Stimulated activated CD8-positive, alpha-beta memory T cell treated with anti-CD3 and anti-CD28 coated beads, Interleukin-4, amount 100 ng/mL, for 4 hours (primary cell): ENCODE results near the gene KCNJ12.
"Not testable (repeated sequence)": the region's sequence is repeated elsewhere in the genome, so short reads cannot be mapped to it uniquely, and the experiment has no call there.

Experiments used
- DNase-seq, 2 donors: peaks; one replicate each; pipeline ENCODE4 v3.0.0-alpha.2; 2020; ENCODE audit warnings: low read depth in 2 of 2, low spot score in 1 of 2

The KCNJ12 gene

DNA sequence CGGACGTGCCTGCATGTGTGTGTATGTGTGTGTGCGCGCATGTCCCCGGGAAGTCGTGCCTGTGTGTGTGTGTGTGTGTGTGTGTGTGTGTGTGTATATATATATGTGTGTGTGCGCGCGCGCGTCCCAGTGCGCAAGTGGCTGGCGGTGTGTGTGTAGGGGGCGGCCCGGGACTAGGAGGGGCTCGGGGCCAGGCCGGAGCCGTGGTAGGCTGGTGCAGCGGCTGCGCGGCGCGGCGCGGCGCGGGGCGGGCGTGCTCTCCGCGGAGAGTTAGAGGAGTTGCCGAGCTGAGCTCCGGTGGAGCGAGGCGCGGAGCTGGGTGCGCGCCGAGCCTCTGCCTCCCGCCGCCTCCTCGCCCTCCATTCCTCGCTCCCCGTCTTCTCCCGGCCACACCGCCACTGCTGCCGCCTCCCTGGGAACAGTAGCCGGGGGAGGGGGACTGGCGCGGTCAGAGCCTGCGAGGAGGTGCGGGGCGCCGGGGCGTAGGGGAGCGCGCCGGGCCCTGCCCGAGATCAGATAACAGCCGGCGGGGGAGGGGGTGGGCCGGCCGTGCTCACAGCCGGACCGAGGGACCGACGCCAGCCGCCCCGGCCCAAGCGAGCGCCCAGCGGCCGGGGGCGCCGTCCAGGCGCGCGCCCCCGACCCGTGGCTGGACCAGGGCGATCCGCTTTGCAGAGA lies at the start of gene KCNJ12:
Gene KCNJ12 (plus strand): TSS at position 277 of the 678 bp plus-strand sequence. CDS start 38,986 bp downstream, outside the sequence.
- DNase-seq, result no peak

DNA sequence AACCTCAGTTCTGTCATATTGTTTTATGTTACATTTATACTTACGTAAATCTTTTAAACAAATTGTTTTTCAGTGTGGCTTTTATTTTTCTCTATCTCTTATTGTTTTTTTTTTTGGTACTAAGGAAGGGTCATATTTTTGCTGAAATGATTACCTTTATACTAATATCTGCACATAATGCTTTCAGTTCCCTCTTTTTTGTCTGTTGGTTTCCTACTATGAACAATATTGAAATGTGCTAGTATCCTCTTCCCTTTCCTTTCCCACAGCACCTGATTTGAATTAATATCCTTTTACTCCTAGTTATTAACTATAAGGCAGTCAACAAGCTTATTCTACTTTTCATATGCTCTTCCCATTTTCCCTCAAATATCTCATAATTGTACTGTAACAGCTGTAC lies 48.2 kb upstream of the KCNJ12 start:
- DNase-seq, result not testable (repeated sequence)

DNA sequence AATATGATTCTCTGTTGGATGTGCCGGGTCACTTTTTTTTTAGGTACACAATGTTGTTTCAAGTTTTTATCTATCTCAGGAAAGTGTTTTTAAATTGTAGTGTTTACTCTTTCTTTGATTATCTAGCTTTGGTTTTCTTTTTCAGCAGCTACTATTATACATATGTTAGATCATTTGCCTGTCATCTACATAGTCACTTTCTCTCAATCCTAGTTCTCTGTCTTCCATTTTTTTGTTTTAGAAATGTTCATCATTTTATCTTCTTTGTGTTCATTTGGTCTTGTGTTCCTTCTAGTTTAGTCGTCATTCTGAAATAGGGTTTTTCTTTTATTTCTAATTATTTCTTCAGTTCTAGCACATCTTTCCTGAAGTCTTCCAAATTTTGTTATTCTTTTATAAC lies 47.4 kb upstream of the KCNJ12 start:
- not testable (repeated sequence) for DNase-seq

DNA sequence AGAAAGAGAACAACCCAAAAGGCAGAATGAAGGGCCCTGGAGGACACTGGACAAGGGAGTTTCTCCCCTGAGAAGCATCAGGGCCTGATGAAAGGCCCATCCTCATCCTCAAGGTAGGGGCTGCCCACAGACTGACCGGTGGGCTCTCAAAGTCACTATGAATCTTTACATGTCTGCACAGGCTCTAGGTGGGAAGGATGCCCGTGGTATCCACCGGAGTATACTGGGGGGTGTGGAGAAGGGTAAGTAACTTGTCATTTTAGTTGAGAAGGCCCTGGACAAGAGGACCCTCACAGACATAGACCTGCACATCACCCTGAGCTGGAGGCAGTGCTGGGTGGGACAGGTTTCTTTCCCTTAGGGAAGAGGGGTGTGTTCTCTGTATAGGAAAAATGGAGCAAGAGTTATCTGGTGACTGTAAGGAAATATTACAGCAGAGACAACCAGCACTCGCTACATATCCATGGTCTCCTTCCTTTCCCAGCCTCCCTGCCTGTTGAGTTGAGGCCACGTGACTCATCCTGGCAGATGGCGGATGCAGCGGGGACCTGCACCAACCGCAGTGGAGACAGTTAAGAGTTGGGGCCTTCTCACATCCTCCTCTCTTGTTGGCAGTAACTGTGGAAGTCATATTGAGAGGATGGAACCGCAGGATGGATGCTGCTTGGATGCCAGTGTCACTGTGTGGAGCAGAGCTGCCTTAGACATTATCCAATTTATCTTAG lies 45.6 kb upstream of the KCNJ12 start:
- no peak for DNase-seq

DNA sequence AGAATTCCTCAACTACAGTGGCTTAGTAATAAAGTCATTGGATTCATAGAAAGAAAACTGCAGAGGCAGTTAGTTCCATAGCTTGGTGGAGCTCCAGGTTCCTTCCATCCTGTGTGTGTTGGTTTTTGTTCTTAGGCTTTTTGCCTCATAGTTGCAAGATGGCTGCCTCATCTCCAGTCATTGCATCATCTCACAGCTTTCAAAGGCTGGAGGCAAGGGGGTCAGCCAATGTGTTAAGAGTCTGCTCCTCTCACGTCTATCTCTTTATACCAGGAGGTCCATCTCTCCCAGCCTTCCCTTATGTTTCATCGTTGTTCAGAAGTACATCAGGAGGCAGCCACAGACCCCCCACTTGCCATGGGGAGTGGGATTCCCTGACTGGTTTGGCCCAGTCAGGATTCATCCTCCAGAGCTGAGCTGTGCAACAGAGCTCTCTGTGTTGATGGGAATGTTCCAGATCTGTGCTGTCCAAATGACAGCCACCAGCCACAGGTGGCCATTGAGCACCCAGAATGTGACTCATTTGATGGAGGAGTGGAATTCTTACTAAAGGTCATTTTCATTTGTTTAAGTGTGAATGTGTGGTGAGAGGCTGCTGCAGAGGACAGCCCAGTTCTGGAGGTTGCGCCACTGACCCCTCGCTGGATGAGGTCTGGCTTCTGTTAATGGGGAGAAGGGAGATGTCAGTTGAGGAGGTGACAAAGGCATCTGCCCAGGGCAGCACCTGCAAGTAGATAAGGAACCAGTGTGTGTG lies 39.4 kb upstream of the KCNJ12 start:
- DNase-seq, result not testable (repeated sequence)

DNA sequence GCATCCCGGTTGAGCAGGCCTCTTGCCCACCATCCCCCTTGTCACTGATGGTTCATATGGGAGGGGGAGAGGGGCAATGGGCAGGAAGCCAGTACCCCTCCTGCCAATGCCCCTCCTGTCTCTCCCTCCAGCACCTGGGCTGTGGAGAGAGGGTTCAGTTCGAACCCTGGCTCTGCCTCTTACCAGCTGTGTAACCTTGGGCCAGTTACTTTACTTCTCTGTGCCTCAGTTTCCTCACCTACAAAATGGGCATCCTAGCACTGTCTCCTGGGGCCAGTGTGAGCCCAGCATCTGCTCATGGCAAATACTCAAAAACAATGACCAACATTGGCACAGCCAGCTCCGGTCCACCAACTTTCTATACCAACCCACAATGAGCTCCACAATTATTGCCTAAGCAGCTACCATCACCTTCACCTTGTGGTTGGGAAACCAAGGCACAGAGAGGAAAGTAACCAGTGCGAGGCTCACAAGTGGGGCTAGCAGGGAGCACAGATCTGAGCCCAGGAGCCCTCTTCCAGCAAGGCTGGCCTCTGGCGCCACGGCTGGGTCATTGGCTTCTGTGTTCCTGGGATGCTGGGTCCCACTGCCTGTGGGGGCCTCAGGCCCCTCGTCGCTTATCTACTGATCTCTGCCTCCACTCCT lies 38.1 kb upstream of the KCNJ12 start:
- DNase-seq, result not testable (repeated sequence)

DNA sequence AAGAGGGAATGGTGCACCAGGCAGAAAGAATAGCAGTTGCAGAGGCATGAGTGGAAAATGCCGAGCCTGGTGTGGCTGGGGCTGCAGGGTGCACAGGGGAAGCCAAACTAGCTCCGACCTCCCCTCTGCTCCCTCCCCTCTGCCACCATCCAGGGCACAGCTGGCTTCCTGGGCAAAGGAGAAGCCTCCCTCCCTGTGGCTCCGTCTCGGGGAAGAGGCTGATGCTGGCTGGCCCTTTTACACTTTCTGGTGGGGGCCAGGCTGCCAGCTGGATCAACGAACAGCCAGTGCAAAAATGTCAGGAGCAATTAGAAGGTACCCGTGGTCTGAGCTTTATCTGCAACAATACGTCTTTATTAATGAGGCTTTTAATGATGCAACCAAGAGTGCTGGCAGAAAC lies 37.1 kb upstream of the KCNJ12 start:
- no peak for DNase-seq

DNA sequence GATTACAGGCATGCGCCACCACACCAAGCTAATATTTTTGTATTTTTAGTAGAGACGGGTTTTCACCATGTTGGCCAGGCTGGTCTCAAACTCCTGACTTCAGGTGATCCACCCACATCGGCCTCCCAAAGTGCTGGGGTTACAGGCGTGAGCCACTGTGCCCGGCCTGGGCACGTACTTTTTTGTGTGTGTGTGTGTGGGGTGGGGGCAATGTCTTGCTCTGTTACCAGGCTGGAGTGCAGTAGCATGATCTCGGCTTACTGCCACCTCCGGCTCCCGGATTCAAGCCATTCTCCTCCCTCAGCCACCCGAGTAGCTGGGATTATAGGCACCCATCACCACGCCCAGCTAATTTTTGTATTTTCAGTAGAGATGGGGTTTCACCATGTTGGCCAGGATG lies 36.6 kb upstream of the KCNJ12 start:
- DNase-seq, result not testable (repeated sequence)

DNA sequence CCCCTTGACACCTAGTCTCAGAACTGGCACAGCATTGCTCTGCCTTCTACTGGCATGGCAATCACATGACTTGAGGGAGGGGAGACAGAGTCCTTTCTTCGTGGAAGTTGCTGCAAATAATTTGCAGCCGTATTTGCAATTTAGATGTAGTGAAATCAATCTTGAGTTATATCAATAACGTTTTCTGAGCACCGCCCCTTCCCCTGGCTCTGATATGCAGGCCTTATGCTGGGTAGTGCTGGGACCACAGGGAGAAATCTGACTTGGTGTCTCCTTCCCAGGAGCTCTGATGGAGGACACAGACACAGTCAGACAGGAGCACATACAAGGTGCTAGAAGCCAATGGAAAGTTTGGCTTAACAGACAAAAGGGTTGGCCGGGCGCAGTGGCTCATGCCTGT lies 35.8 kb upstream of the KCNJ12 start:
- not testable (repeated sequence) for DNase-seq

DNA sequence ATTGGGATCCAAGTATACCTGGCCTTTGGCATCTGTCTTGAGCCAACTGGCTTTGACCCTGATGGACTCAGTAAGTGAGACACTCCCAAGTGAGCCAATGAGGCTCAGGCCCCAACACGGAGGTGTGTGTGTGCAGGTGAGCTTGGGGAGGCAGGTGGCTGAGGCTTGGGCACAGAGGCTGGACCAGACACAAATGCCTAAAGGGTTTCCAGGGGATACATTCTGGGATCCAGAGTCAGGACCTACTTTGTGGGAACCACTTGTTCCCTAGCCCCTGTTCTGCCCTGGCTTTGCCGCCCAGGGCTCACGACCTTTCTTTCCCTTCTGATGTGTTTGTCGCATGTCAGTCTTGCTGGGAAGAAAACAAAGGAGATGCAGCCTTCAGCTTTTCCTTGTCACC lies 34.9 kb upstream of the KCNJ12 start:
- DNase-seq, result not testable (repeated sequence)

DNA sequence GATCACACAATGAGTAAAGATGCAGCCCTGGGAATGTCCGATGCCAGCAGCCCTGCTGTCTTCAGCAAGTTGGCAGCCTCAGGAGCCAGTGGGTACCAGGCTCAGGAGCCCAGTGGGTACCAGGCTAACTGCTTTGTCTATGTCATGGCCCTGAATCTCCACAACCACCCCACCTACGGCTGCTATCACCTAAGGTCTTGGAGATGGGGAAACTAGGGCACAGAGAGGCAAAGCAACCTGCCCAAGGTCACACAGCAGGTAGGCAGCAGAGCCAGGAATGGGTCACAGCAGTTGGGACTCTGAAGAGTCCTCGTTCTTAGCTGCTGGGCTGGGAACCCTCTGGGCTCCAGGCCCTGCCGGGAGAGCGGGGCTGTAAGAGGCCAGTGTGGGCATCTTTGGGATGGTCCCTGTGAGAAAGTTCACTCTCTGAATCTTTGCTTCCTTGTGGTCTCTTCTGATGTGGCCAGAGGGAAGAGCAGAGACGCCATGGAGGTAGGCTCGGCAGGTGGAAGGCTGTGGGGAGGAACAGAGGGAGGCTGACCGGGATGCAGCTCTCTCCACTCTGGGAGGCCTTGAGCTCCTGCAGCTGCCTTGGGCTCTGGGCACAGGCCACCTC lies 34.1 kb upstream of the KCNJ12 start:
- DNase-seq, result not testable (repeated sequence)

DNA sequence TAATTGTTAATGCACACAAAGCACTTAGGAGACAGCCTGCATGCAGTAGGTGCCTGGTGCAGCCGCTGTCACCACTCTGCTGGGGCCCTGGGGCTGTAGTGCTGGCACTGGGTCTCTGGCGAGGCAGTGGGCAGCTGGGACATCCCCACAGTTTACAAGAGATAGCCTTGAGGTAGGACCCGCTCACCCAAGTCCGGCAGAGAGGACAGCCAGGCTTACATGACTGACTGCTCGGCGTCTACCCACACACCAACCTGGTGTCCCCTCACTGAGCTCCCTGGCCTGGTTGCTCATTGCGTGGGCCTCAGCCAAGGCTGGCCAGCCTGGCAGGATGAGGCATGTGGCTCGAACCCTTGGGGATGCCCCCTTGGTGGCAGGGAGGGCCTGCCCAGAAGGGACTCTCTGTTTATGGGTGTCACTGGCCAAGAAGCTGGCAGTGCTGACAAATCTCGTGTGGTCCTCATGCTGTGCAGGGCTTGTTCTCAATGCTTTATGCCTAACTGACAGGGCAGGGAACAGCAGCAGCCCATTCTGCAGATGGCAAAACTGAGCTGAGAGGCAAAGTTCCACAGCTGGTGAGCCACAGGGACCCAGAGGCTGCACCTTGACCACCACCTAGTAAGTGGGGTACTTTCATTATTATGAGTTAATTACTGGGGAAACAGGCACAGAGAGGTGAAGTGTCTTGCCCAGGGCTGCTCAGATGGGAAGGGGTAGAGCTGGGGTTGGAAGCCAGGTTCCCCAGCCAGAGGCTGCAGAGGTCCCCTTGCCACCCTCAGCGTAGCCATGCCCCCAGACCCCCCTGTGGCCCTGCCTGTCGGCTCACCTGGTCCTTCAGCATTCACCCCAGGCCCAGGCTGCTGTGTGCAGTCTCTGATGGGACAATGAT lies 32.9 kb upstream of the KCNJ12 start:
- not testable (repeated sequence) for DNase-seq

DNA sequence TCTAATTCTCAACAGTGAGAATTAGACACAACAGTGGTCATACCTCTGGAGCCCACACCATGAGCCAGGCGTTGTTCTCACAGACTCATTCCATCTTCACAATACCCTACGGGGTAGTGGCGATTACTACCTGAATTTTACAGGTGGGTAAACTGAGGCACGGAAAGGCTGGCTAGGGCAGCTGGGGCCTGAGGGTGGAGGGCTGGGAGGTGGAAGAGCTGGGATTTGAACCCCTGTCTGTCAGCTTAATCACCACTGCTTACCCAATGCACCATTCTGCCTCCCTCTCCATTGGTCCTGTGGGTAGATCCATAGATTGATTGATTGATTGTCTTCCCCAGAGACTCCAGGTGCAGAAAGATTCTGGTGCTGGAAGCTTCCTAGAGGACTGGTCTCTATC lies 31.4 kb upstream of the KCNJ12 start:
- not testable (repeated sequence) for DNase-seq

DNA sequence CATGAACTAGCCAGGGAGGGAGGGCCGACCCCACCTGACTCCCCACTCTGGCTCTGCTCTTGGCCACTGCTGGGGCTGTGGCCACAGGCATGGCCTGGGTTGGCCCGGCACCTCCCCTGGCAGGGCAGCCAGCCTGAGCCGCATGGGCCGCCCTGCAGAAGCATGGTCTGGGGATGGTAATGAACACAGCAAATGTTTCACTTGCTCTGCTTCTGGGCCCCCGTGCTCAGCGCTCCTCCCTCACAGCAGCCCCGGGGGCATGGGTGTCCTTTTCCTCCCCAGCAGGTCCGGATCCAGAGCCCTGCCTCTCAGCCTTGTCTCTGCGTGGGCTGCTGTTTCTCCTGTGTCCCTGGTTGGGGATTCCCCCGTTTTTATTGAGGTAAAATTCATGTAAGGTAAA lies 30.9 kb upstream of the KCNJ12 start:
- no peak for DNase-seq

DNA sequence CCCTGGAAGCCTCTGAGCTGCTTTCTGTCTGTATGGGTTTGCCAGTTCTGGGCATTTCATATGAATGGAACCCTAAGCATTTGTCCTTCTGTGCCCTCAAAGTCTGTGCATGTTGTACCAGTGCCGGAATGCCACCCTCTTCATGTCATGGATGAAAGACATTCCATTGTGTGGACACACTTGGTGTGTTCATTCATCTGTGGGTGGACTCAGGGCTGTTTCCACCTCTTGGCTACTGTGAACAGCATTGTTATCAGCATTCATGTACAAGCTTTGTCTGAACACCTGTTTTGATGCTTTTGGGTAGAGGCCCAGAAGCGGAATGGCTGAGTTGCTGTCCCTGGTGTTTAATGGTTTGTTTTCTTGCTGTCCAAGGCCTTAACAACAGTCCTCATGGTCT lies 30.1 kb upstream of the KCNJ12 start:
- DNase-seq, result not testable (repeated sequence)

DNA sequence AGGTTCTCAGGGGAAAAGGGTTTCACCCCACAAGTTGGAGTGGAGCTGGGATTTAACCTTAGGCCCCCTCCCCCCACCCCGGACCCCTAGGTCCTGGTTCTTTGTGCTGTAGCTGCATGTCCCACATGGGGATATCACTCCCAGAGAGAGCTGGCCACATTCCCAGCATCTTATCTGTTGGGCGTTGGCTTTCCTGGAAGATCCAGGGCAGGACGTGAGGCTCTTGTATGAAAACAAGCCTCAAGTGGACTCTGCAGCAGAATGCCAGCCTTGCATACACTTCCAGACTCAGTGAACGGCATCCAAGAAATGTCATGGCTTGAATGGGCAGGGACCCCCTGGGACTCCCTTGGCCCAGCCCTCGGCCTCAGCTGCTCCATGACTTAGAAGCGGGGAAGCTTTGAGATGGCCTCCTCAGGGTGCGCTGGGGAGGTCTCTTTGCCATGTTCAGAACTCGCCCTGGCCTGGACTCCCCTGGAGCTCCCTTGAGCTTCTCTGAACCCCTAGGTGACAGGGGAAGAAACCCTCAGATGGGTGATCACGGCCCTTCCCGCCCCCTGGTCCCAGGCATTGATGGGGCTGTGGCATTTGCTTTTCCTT lies 29.4 kb upstream of the KCNJ12 start:
- not testable (repeated sequence) for DNase-seq

DNA sequence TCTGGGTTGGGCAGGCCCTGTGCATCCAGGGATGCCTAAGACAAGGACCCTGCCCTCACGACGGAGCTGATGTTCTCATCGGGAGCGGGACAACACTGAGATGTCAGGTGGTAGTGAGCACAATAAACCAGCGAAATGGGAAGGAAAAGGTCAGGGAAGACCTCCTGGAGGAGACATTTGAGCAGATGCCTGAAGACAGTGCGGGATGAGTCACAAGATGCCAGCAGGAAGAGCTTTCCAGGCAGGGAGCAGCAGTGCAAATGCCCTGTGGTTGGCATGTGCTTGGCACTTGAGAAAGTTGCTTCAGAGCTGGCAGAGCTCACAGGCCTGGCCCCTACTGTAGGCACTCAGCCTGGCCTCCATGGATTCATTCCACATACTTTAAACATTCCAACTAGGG lies 28.5 kb upstream of the KCNJ12 start:
- not testable (repeated sequence) for DNase-seq

DNA sequence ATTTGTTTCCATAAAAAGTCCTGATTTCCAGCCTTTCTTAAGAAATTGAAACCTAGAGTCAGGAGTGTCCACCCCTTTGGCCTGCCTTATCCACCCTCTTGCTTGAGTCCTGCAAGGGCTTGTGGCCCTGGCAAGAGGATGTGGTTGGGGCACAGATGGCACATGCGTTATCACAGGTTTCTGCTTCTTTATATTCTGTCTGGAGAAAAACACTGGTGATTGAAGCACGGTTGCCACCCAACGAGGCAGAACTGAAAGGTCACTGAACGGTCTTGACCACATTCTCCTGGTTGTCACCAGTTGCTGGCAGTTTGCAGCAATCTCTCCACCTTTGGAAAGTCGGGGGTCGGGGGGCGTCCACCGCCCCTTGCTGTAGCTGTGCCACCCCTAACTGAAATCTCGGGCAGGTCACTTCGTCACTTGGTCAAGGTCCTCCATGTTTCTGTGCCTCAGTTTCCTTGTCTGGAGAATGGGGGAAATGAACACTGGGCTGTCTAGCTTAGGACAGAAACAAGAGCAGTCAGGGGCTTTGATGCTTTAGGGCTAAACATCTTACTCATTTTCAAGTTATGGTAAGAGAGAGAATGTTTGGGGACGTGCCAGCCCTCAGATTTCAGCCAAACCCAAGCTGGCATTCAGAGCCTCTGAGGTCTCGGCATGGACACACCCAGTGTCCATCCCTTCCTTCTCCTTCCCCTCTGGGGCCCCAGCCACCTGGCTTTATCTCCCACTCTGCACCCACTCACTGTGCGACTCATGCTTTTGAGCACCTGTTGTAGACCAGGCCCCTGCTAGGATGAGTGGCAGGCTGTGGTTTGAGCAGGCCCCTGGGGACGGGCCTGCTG lies 27.9 kb upstream of the KCNJ12 start:
- DNase-seq, result not testable (repeated sequence)

DNA sequence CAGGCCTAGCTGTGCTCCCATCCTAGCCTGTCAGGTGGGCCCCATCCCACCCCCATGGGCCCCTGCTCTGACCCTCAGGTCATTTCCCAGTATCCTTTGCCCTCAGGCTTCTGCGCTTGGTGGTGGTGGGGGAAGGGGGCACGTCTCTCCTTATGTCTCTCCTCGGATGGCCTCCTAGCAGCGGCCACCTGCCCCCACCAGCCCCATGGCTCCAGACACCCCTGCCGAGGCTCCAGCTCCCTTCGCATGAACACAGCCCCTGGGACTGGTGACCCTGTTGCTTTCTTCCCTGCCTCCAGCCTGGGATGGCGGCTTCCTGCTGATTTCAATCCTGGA lies 27.3 kb upstream of the KCNJ12 start:
- not testable (repeated sequence) for DNase-seq
